ENCODE measurements around the gene LPP.

DNA sequence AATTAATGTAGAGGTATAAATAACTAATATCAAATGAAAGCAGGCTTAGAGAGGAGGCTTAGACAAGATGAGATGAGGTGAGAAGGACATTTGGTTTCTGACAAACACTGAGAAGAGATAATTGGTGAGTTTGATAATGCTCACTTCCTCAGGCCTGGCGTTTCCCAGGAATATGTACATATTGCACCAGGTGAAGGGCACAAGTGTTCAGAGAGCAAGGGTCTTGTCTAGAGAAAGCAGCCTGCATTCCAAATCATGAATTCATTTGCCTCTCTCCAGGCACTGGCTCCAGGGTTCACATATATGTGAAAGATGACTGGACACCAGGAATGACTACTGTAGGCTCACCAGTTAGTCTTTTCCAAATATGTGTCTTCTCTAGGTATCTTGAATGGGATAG is 48.0 kb upstream of the LPP start:
- TF ChIP-seq, protein P1, sequence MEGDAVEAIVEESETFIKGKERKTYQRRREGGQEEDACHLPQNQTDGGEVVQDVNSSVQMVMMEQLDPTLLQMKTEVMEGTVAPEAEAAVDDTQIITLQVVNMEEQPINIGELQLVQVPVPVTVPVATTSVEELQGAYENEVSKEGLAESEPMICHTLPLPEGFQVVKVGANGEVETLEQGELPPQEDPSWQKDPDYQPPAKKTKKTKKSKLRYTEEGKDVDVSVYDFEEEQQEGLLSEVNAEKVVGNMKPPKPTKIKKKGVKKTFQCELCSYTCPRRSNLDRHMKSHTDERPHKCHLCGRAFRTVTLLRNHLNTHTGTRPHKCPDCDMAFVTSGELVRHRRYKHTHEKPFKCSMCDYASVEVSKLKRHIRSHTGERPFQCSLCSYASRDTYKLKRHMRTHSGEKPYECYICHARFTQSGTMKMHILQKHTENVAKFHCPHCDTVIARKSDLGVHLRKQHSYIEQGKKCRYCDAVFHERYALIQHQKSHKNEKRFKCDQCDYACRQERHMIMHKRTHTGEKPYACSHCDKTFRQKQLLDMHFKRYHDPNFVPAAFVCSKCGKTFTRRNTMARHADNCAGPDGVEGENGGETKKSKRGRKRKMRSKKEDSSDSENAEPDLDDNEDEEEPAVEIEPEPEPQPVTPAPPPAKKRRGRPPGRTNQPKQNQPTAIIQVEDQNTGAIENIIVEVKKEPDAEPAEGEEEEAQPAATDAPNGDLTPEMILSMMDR (IDR thresholded peaks at IDR 0.05; ENCODE audit: low read length) = no peak
- TF ChIP-seq EZH2phosphoT487 (IDR thresholded peaks at IDR 0.05; ENCODE audit: low read length) = no peak
- TF ChIP-seq EZH2 (optimal IDR thresholded peaks at IDR 0.05; ENCODE audit: low read depth, low read length) = no peak

Measured in MM.1S (cell line).